HCT116 (cell line): ENCODE measurements around the gene SDF2L1. TPM values are rescaled to one million over a fixed set of nuclear protein-coding genes. Genes with fewer than 3 reads are reported as not detected.

Experiments used
- ATAC-seq: fragments of 200-7000 bp; cut with Tn5 transposase; 2 replicates; pipeline ENCODE4 v1.9.1; 2020; ENCODE audit warnings: mild to moderate bottlenecking, moderate library complexity
- BruUV-seq: library from RNA; stranded (reverse); fragments of 400-500 nt; replicated peaks from 2 replicates; lab custom pipeline; 2021; lab: Mats Ljungman, UMichigan
- CTCF ChIA-PET: fragments of 300-600 bp; sonication (Branson Sonifier 250); formaldehyde crosslinking; loops from one replicate; lab custom pipeline; 2021; ENCODE audit warnings: antibody characterized with exemption; lab: Charles Lee
- POLR2A ChIA-PET: fragments of 300-600, 350-600 bp; sonication (Branson Sonifier 250); formaldehyde crosslinking; loops from one replicate; lab custom pipeline; 2021; ENCODE audit warnings: antibody characterized with exemption; lab: Charles Lee
- RAD21 ChIA-PET, 2 experiments: fragments of 300-600 bp; sonication (Branson Sonifier 250); formaldehyde crosslinking; loops; one replicate each; lab custom pipeline; 2023; ENCODE audit warnings: low total read pairs in 2 of 2; ENCODE audit not compliant: uncharacterized antibody in 2 of 2, unreplicated experiment in 2 of 2, low non-redundant PET in 1 of 2; lab: Charles Lee
- DNase-seq: peaks from one replicate; pipeline ENCODE4 v3.0.0-alpha.2; 2010; ENCODE audit warnings: low read depth, low spot score
- H2AFZ ChIP-seq: fragments of 200-600 bp; shearing (Covaris generic), sonication (generic); 2 replicates; pipeline ENCODE4 v1.6.1; 2017; ENCODE audit warnings: low read depth, mixed run types, mixed read lengths, antibody characterized with exemption, low read length; ENCODE audit not compliant: poor library complexity, severe bottlenecking
- H3K27ac ChIP-seq: 2 replicates; pipeline ENCODE4 v1.5.1; 2012; ENCODE audit warnings: low read depth, low read length
- H3K27me3 ChIP-seq: fragments of 200-600 bp; sonication (generic); 2 replicates; pipeline ENCODE4 v1.6.1; 2016; ENCODE audit warnings: mixed run types, low read length, mixed read lengths; ENCODE audit not compliant: insufficient read depth
- H3K36me3 ChIP-seq, 2 experiments: fragments of 200-500 bp in 1 of 2; fragments of 200-600 bp in 1 of 2; sonication (Bioruptor generic) in 1 of 2; sonication (generic) in 1 of 2; 2 replicates each; pipeline versions ENCODE4 v1.5.1 to v1.6.1; 2014 to 2016; ENCODE audit warnings: low read length in 2 of 2, inconsistent platforms in 1 of 2, mixed read lengths in 1 of 2, mixed run types in 1 of 2; ENCODE audit not compliant: insufficient read depth in 2 of 2, control insufficient read depth in 1 of 2
- H3K4me1 ChIP-seq, 2 experiments: fragments of 200-600 bp in 1 of 2; sonication (generic) in 1 of 2; 2 replicates each; pipeline versions ENCODE4 v1.5.1 to v1.6.1; 2012 to 2017; ENCODE audit warnings: low read length in 2 of 2, inconsistent platforms in 1 of 2, mild to moderate bottlenecking in 1 of 2, mixed read lengths in 1 of 2, mixed run types in 1 of 2, moderate library complexity in 1 of 2; ENCODE audit not compliant: insufficient read depth in 2 of 2, control insufficient read depth in 1 of 2
- H3K4me2 ChIP-seq: fragments of 200-600 bp; sonication (generic); 2 replicates; pipeline ENCODE4 v1.6.1; 2017; ENCODE audit warnings: mixed run types, low read length, mixed read lengths
- H3K4me3 ChIP-seq, 2 experiments: fragments of 200-600 bp in 1 of 2; sonication (generic) in 1 of 2; replicated peaks in 1 of 2; 2 replicates each; pipeline ENCODE4 v1.5.1; 2011 to 2016; ENCODE audit warnings: low read length in 2 of 2, control low read depth in 1 of 2, low read depth in 1 of 2, mild to moderate bottlenecking in 1 of 2, mixed read lengths in 1 of 2, mixed run types in 1 of 2
- H3K79me2 ChIP-seq: fragments of 200-600 bp; sonication (generic); 2 replicates; pipeline ENCODE4 v1.6.1; 2017; ENCODE audit warnings: mild to moderate bottlenecking, mixed run types, low read length, moderate library complexity, mixed read lengths; ENCODE audit not compliant: insufficient read depth
- H3K9ac ChIP-seq: fragments of 200-600 bp; sonication (generic); 2 replicates; pipeline ENCODE4 v1.6.1; 2016; ENCODE audit warnings: low read length, mixed read lengths
- H3K9me2 ChIP-seq: fragments of 200-600 bp; sonication (generic), shearing (Covaris generic); 2 replicates; pipeline ENCODE4 v1.6.1; 2017; ENCODE audit warnings: mixed run types, mild to moderate bottlenecking, moderate library complexity; ENCODE audit not compliant: insufficient read depth
- H3K9me3 ChIP-seq, 2 experiments: fragments of 200-500 bp in 1 of 2; fragments of 200-600 bp in 1 of 2; sonication (Bioruptor generic) in 1 of 2; sonication (generic) in 1 of 2; 2 replicates each; pipeline ENCODE4 v1.6.1; 2014 to 2017; ENCODE audit warnings: low read length in 2 of 2, mixed read lengths in 2 of 2, inconsistent platforms in 1 of 2, low read depth in 1 of 2, mild to moderate bottlenecking in 1 of 2, mixed run types in 1 of 2, moderate library complexity in 1 of 2; ENCODE audit not compliant: control insufficient read depth in 1 of 2, insufficient read depth in 1 of 2
- H4K20me1 ChIP-seq: fragments of 200-600 bp; sonication (generic), shearing (Covaris generic); 2 replicates; pipeline ENCODE4 v1.6.1; 2017; ENCODE audit warnings: mixed run types, mild to moderate bottlenecking, moderate library complexity; ENCODE audit not compliant: insufficient read depth
- ATF3 ChIP-seq: IDR thresholded peaks from 2 replicates; pipeline ENCODE4 v1.6.1; 2012
- CTCF ChIP-seq, 3 experiments: fragments of 200-600 bp in 1 of 3; sonication (generic) in 1 of 3; IDR thresholded peaks in 2 of 3; conservative IDR thresholded peaks in 1 of 3; 2 replicates each; pipeline ENCODE4 v1.5.1; 2012 to 2017; ENCODE audit warnings: low read depth in 2 of 3, low read length in 2 of 3, antibody characterized with exemption in 1 of 3, borderline replicate concordance in 1 of 3, control low read depth in 1 of 3, mild to moderate bottlenecking in 1 of 3, mixed read lengths in 1 of 3, mixed run types in 1 of 3, moderate library complexity in 1 of 3; ENCODE audit not compliant: insufficient read depth in 1 of 3
- EZH2phosphoT487 ChIP-seq: fragments of 200-600 bp; IDR thresholded peaks from 2 replicates; pipeline ENCODE4 v1.6.1; 2018; ENCODE audit warnings: antibody characterized with exemption, borderline replicate concordance
- MAX ChIP-seq: IDR thresholded peaks from 2 replicates; pipeline ENCODE4 v1.6.1; 2012
- RAD21 ChIP-seq: IDR thresholded peaks from 2 replicates; pipeline ENCODE4 v1.6.1; 2012; ENCODE audit warnings: low read depth, mild to moderate bottlenecking
- SIN3A ChIP-seq: IDR thresholded peaks from 2 replicates; pipeline ENCODE4 v1.6.1; 2012; ENCODE audit warnings: low read depth
- SP1 ChIP-seq: IDR thresholded peaks from 2 replicates; pipeline ENCODE4 v1.6.1; 2012; ENCODE audit warnings: low read depth
- TCF7L2 ChIP-seq: IDR thresholded peaks from 2 replicates; pipeline ENCODE4 v1.7.0; 2011; ENCODE audit warnings: borderline replicate concordance, inconsistent platforms; ENCODE audit not compliant: insufficient read depth, insufficient read length; ENCODE audit errors: extremely low read depth
- intact Hi-C: fragments of 100-400 bp; cut with micrococcal nuclease; formaldehyde crosslinking; loops from 2 replicates; pipeline ENCODE4 v1.10.0; 2022
- total RNA-seq: library from RNA; stranded (reverse); gene quantifications from one replicate; pipeline ENCODE4 v1.2.1, GENCODE V29; 2021; ENCODE audit not compliant: unreplicated experiment

SDF2L1 gene
- total RNA-seq, 1 experiment from 2014 or later: 86.2 TPM

- no peaks in the 10 kb centered on the region for H3K9me3 ChIP-seq
- no peak overlapping the region for H3K4me2 ChIP-seq
- TF ChIP-seq RAD21: no peak
- no peak for TF ChIP-seq SP1
- TF ChIP-seq TCF7L2: no peak
- TF ChIP-seq EZH2phosphoT487: no peak
- TF ChIP-seq MAX: no peak
- TF ChIP-seq ATF3: no peak
- no peak for TF ChIP-seq CTCF (IDR thresholded peaks at IDR 0.05 in 2 of 3, conservative IDR thresholded peaks at IDR 0.05 in 1 of 3; ENCODE audit: borderline replicate concordance in 1 of 3, insufficient read depth in 1 of 3, low read depth in 2 of 3, low read length in 2 of 3)
- TF ChIP-seq SIN3A: no peak
- H3K4me1 ChIP-seq: no peaks in the 10 kb centered on the region
- peaks cover 21 to 33% of the 10 kb centered on the region in 2 experiments; a peak in 3 of 4 replicates for H3K36me3 ChIP-seq
- ChIA-PET CTCF (no interaction called here), RAD21 (no interaction called here), POLR2A (no interaction called here)
- no peaks in the 10 kb centered on the region for H3K27me3 ChIP-seq
- intact Hi-C loops: no loop called here
- no peak overlapping the region for H3K9ac ChIP-seq
- DNase-seq (no peak), ATAC-seq (no peak)
- H3K27ac ChIP-seq: no peak overlapping the region
- no peak overlapping the region for H3K4me3 ChIP-seq
- H4K20me1 ChIP-seq: no peaks in the 10 kb centered on the region
- no peaks in the 10 kb centered on the region for H3K9me2 ChIP-seq
- no TSS peak for BruUV-seq
- peaks cover 11% of the 10 kb centered on the region; the same call in 1 of the 2 replicates for H3K79me2 ChIP-seq
- no peak overlapping the region for H2AFZ ChIP-seq
These were observed 32.6 kb downstream of the SDF2L1 start for GRCh38 chr22:21674638-21675245.
